GM23338 (cell line): Measurements from ENCODE around the gene ZNF532. TPM values are rescaled to one million over a fixed set of nuclear protein-coding genes. Genes with fewer than 3 reads are reported as not detected.

Experiments
- ATAC-seq: fragments of 200-7000 bp; cut with Tn5 transposase; 3 replicates; pipeline ENCODE4 v1.9.1; 2020
- DNase-seq: peaks from one replicate; pipeline ENCODE4 v3.0.0-alpha.2; 2015; ENCODE audit warnings: low spot score
- H2AFZ ChIP-seq: fragments of 200-600 bp; sonication (generic); 2 replicates; pipeline ENCODE4 v1.8.0; 2016; ENCODE audit warnings: antibody characterized with exemption, mild to moderate bottlenecking, moderate library complexity
- H3F3A ChIP-seq: fragments of 200-600 bp; sonication (generic); replicated peaks from 2 replicates; pipeline ENCODE4 v1.8.0; 2017; ENCODE audit warnings: antibody characterized with exemption, mixed run types, low read depth
- H3K27ac ChIP-seq: fragments of 200-600 bp; sonication (generic); 2 replicates; pipeline ENCODE4 v1.6.1; 2016; ENCODE audit warnings: low read depth
- H3K27me3 ChIP-seq: fragments of 200-600 bp; sonication (generic); 2 replicates; pipeline ENCODE4 v1.8.0; 2016; ENCODE audit warnings: mild to moderate bottlenecking, mixed run types, moderate library complexity; ENCODE audit not compliant: insufficient read depth
- H3K36me3 ChIP-seq: fragments of 200-600 bp; sonication (generic); 2 replicates; pipeline ENCODE4 v1.8.0; 2016; ENCODE audit warnings: mild to moderate bottlenecking; ENCODE audit not compliant: insufficient read depth
- H3K4me1 ChIP-seq: fragments of 200-600 bp; sonication (generic); 2 replicates; pipeline ENCODE4 v1.8.0; 2016; ENCODE audit warnings: mild to moderate bottlenecking, moderate library complexity; ENCODE audit not compliant: insufficient read depth
- H3K4me2 ChIP-seq: fragments of 200-600 bp; sonication (generic); 2 replicates; pipeline ENCODE4 v1.7.1; 2017; ENCODE audit warnings: mixed run types
- H3K4me3 ChIP-seq: fragments of 200-600 bp; sonication (generic); 2 replicates; pipeline ENCODE4 v1.6.1; 2016; ENCODE audit warnings: mixed run types
- H3K79me2 ChIP-seq: fragments of 200-600 bp; sonication (generic); replicated peaks from 2 replicates; pipeline ENCODE4 v1.8.0; 2017; ENCODE audit warnings: mild to moderate bottlenecking; ENCODE audit not compliant: insufficient read depth
- H3K9me2 ChIP-seq: fragments of 200-600 bp; sonication (generic); 2 replicates; pipeline ENCODE4 v1.8.0; 2017; ENCODE audit not compliant: insufficient read depth
- H4K20me1 ChIP-seq: fragments of 200-600 bp; sonication (generic); replicated peaks from 2 replicates; pipeline ENCODE4 v1.8.0; 2017; ENCODE audit warnings: mild to moderate bottlenecking; ENCODE audit not compliant: insufficient read depth
- H3K27ac Mint-ChIP-seq: 2 replicates; pipeline ENCODE4 v1.8.0; 2020; ENCODE audit warnings: inconsistent platforms, mild to moderate bottlenecking, moderate library complexity, mixed read lengths
- H3K27me3 Mint-ChIP-seq: 3 replicates; pipeline ENCODE4 v1.8.0; 2022; ENCODE audit warnings: low read depth, mild to moderate bottlenecking, moderate library complexity, mixed read lengths, inconsistent platforms; ENCODE audit not compliant: insufficient read depth, poor library complexity
- H3K36me3 Mint-ChIP-seq: 3 replicates; pipeline ENCODE4 v1.8.0; 2021; ENCODE audit warnings: low read depth, mild to moderate bottlenecking, inconsistent platforms, moderate library complexity, mixed read lengths
- H3K4me1 Mint-ChIP-seq: 3 replicates; pipeline ENCODE4 v1.8.0; 2020; ENCODE audit warnings: mild to moderate bottlenecking, inconsistent platforms, mixed read lengths
- H3K4me3 Mint-ChIP-seq: 3 replicates; pipeline ENCODE4 v1.8.0; 2021; ENCODE audit warnings: moderate library complexity, mild to moderate bottlenecking, inconsistent platforms, mixed read lengths
- H3K9me3 Mint-ChIP-seq: 3 replicates; pipeline ENCODE4 v1.8.0; 2020; ENCODE audit warnings: moderate library complexity, mild to moderate bottlenecking, inconsistent platforms, mixed read lengths
- CREB1 ChIP-seq: fragments of 250-450 bp; sonication (Bioruptor Pico); IDR thresholded peaks from 2 replicates; pipeline ENCODE4 v1.5.0; 2020; ENCODE audit warnings: low read depth, mild to moderate bottlenecking, moderate library complexity
- EZH2 ChIP-seq: fragments of 200-600 bp; sonication (generic); IDR thresholded peaks from one replicate; pipeline ENCODE4 v1.8.0; 2017; ENCODE audit warnings: antibody characterized with exemption, mild to moderate bottlenecking, low read depth; ENCODE audit not compliant: unreplicated experiment
- EZH2phosphoT487 ChIP-seq: fragments of 200-600 bp; sonication (generic); IDR thresholded peaks from one replicate; pipeline ENCODE4 v1.8.1; 2018; ENCODE audit warnings: antibody characterized with exemption; ENCODE audit not compliant: unreplicated experiment
- JUNB ChIP-seq: IDR thresholded peaks from one replicate; pipeline ENCODE4 v1.6.1; 2016; ENCODE audit warnings: antibody characterized with exemption; ENCODE audit not compliant: unreplicated experiment
- NANOG ChIP-seq: IDR thresholded peaks from 2 replicates; pipeline ENCODE4 v1.6.1; 2016; ENCODE audit warnings: antibody characterized with exemption, borderline replicate concordance
- POLR2AphosphoS5 ChIP-seq: IDR thresholded peaks from 2 replicates; pipeline ENCODE4 v1.6.1; 2016; ENCODE audit warnings: antibody characterized with exemption, low read depth
- REST ChIP-seq: IDR thresholded peaks from one replicate; pipeline ENCODE4 v1.6.1; 2018; ENCODE audit warnings: antibody characterized with exemption; ENCODE audit not compliant: unreplicated experiment
- STAT1 ChIP-seq: IDR thresholded peaks from one replicate; pipeline ENCODE4 v1.6.1; 2016; ENCODE audit warnings: antibody characterized with exemption; ENCODE audit not compliant: unreplicated experiment
- ZNF114 ChIP-seq: fragments of 250-450 bp; sonication (Bioruptor Pico); IDR thresholded peaks from 2 replicates; pipeline ENCODE4 v1.5.0; 2020; ENCODE audit warnings: mild to moderate bottlenecking, moderate library complexity
- ZNF331 ChIP-seq: fragments of 250-450 bp; sonication (Bioruptor Pico); IDR thresholded peaks from 2 replicates; pipeline ENCODE4 v1.5.0; 2020; ENCODE audit warnings: low read depth, mild to moderate bottlenecking, moderate library complexity
- ZNF462 ChIP-seq: fragments of 250-450 bp; sonication (Bioruptor Pico); IDR thresholded peaks from 2 replicates; pipeline ENCODE4 v1.5.0; 2020; ENCODE audit warnings: mild to moderate bottlenecking, moderate library complexity
- polyA plus RNA-seq: library from polyadenylated mRNA; unstranded; fragments of >200 nt; fragmentation: Nextera tagmentation; extraction: Ambion mirVana; gene quantifications from 2 replicates; pipeline ENCODE4 v1.2.1, GENCODE V29; 2016
- total RNA-seq: library from RNA; depleted of rRNA; stranded (reverse); fragments of >200 nt; shearing (Covaris generic); gene quantifications from 2 replicates; pipeline ENCODE4 v1.2.3, GENCODE V29; 2014
- TF ChIP-seq, protein P1 (sequence below), 2 experiments: fragments of 200-600 bp in 1 of 2; sonication (generic) in 1 of 2; conservative IDR thresholded peaks; 2 replicates each; pipeline versions ENCODE4 v1.5.1 to v1.6.1; 2016 to 2017; ENCODE audit warnings: antibody characterized with exemption in 2 of 2, low read depth in 2 of 2, mild to moderate bottlenecking in 2 of 2, moderate library complexity in 1 of 2
- TF ChIP-seq, protein P2 (sequence below): IDR thresholded peaks from 2 replicates; pipeline ENCODE4 v1.6.1; 2016; ENCODE audit warnings: antibody characterized with exemption

ZNF532 gene
- total and polyA plus RNA-seq, 2 experiments from 2014 or later: 51.5 to 225 TPM

- Histone ChIP-seq H2AFZ (no peak overlapping the region), H3K79me2 (peaks cover 100% of the 10 kb centered on the region), H4K20me1 (peaks cover 62% of the 10 kb centered on the region), H3K4me2 (peak overlapping the region; percentile 9; the same call in 1 of the 2 replicates), H3K27me3 (no peaks in the 10 kb centered on the region), H3F3A (peaks cover 4% of the 10 kb centered on the region; the same call in 1 of the 2 replicates), H3K27ac (peak overlapping the region; percentile 89), H3K9me2 (no peaks in the 10 kb centered on the region), H3K4me1 (peaks cover 65% of the 10 kb centered on the region), H3K4me3 (no peak overlapping the region), H3K36me3 (no peaks in the 10 kb centered on the region)
- Mint-ChIP-seq H3K4me3 (no peak overlapping the region; the same call in 2 of the 3 replicates), H3K9me3 (no peaks in the 10 kb centered on the region), H3K36me3 (peaks cover 67% of the 10 kb centered on the region), H3K27me3 (peaks cover 21% of the 10 kb centered on the region), H3K27ac (peak overlapping the region; percentile 15; the same call in 1 of the 2 replicates), H3K4me1 (peaks cover 76% of the 10 kb centered on the region)
- ATAC-seq (no peak), DNase-seq (no peak)
- TF ChIP-seq EZH2 (no peak), POLR2AphosphoS5 (no peak), ZNF462 (no peak), CREB1 (CRISPR knock-in tag) (no peak), NANOG (no peak), REST (no peak), STAT1 (no peak), ZNF331 (CRISPR knock-in tag) (no peak), ZNF114 (CRISPR knock-in tag) (no peak), EZH2phosphoT487 (no peak), JUNB (no peak)
- TF ChIP-seq, protein P1, sequence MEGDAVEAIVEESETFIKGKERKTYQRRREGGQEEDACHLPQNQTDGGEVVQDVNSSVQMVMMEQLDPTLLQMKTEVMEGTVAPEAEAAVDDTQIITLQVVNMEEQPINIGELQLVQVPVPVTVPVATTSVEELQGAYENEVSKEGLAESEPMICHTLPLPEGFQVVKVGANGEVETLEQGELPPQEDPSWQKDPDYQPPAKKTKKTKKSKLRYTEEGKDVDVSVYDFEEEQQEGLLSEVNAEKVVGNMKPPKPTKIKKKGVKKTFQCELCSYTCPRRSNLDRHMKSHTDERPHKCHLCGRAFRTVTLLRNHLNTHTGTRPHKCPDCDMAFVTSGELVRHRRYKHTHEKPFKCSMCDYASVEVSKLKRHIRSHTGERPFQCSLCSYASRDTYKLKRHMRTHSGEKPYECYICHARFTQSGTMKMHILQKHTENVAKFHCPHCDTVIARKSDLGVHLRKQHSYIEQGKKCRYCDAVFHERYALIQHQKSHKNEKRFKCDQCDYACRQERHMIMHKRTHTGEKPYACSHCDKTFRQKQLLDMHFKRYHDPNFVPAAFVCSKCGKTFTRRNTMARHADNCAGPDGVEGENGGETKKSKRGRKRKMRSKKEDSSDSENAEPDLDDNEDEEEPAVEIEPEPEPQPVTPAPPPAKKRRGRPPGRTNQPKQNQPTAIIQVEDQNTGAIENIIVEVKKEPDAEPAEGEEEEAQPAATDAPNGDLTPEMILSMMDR (conservative IDR thresholded peaks at IDR 0.05; ENCODE audit: low read depth in 2 of 2): no peak
- TF ChIP-seq, protein P2, sequence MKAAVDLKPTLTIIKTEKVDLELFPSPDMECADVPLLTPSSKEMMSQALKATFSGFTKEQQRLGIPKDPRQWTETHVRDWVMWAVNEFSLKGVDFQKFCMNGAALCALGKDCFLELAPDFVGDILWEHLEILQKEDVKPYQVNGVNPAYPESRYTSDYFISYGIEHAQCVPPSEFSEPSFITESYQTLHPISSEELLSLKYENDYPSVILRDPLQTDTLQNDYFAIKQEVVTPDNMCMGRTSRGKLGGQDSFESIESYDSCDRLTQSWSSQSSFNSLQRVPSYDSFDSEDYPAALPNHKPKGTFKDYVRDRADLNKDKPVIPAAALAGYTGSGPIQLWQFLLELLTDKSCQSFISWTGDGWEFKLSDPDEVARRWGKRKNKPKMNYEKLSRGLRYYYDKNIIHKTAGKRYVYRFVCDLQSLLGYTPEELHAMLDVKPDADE: no peak
Observed at GRCh38 chr18:58908006-58908405, 43.3 kb downstream of the ZNF532 start.
